OCI-LY7 (cell line): ENCODE data around the gene KCNJ11. TPM values are rescaled to one million over a fixed set of nuclear protein-coding genes. Genes with fewer than 3 reads are reported as not detected.

Experiments
- BruUV-seq: library from RNA; stranded (reverse); fragments of 400-500 nt; replicated peaks from 2 replicates; lab custom pipeline; 2021; lab: Mats Ljungman, UMichigan
- CTCF ChIA-PET: fragments of 300-600 bp; sonication (Branson Sonifier 250); formaldehyde crosslinking; loops from one replicate; lab custom pipeline; 2022; ENCODE audit warnings: antibody characterized with exemption; ENCODE audit not compliant: unreplicated experiment; lab: Charles Lee
- POLR2A ChIA-PET: fragments of 300-600 bp; sonication (Branson Sonifier 250); formaldehyde crosslinking; loops from one replicate; lab custom pipeline; 2022; ENCODE audit warnings: antibody characterized with exemption; lab: Charles Lee
- DNase-seq: peaks from one replicate; pipeline ENCODE4 v3.0.0-alpha.2; 2015; ENCODE audit warnings: low spot score
- H2AFZ ChIP-seq: fragments of 200-600 bp; sonication (generic), shearing (Covaris generic); 2 replicates; pipeline ENCODE4 v1.6.1; 2014; ENCODE audit warnings: mild to moderate bottlenecking, antibody characterized with exemption, low read length, moderate library complexity
- H3K27ac ChIP-seq: fragments of 200-600 bp; sonication (generic); 2 replicates; pipeline ENCODE4 v1.5.1; 2014; ENCODE audit warnings: mixed run types, low read depth, mild to moderate bottlenecking, moderate library complexity, low read length, inconsistent platforms; ENCODE audit not compliant: poor library complexity, severe bottlenecking
- H3K36me3 ChIP-seq: fragments of 200-600 bp; sonication (generic); 2 replicates; pipeline ENCODE4 v1.6.1; 2014; ENCODE audit warnings: mild to moderate bottlenecking, antibody characterized with exemption, low read length, moderate library complexity, mixed read lengths; ENCODE audit not compliant: insufficient read depth
- H3K4me1 ChIP-seq: fragments of 200-600 bp; sonication (generic); 2 replicates; pipeline ENCODE4 v1.5.1; 2014; ENCODE audit warnings: mild to moderate bottlenecking, low read length; ENCODE audit not compliant: insufficient read depth, poor library complexity, severe bottlenecking
- H3K4me2 ChIP-seq: fragments of 200-600 bp; sonication (generic); 2 replicates; pipeline ENCODE4 v1.6.1; 2014; ENCODE audit warnings: mild to moderate bottlenecking, low read length
- H3K4me3 ChIP-seq: fragments of 200-600 bp; sonication (generic); 2 replicates; pipeline ENCODE4 v1.5.1; 2014; ENCODE audit warnings: mild to moderate bottlenecking, low read depth, low read length; ENCODE audit not compliant: poor library complexity, severe bottlenecking
- H3K79me2 ChIP-seq: fragments of 200-600 bp; sonication (generic); 2 replicates; pipeline ENCODE4 v1.6.1; 2016; ENCODE audit warnings: low read depth, mild to moderate bottlenecking, low read length, moderate library complexity, mixed read lengths; ENCODE audit not compliant: insufficient read depth
- H3K9me2 ChIP-seq: fragments of 200-600 bp; sonication (generic); 2 replicates; pipeline ENCODE4 v1.6.1; 2016; ENCODE audit warnings: mild to moderate bottlenecking, low read length, mixed read lengths; ENCODE audit not compliant: insufficient read depth
- H3K9me3 ChIP-seq: fragments of 200-600 bp; sonication (generic); 2 replicates; pipeline ENCODE4 v1.6.1; 2014; ENCODE audit warnings: mild to moderate bottlenecking, mixed run types, low read length, mixed read lengths
- H4K20me1 ChIP-seq: fragments of 200-600 bp; sonication (generic); 2 replicates; pipeline ENCODE4 v1.6.1; 2014; ENCODE audit warnings: mild to moderate bottlenecking, antibody characterized with exemption, low read length, moderate library complexity, mixed read lengths; ENCODE audit not compliant: insufficient read depth
- CTCF ChIP-seq: fragments of 200-600 bp; sonication (generic); conservative IDR thresholded peaks from 2 replicates; pipeline ENCODE4 v1.5.1; 2014; ENCODE audit warnings: mild to moderate bottlenecking, antibody characterized with exemption, low read length, moderate library complexity, mixed read lengths
- EZH2phosphoT487 ChIP-seq: fragments of 200-600 bp; sonication (generic); IDR thresholded peaks from 2 replicates; pipeline ENCODE4 v1.6.1; 2018; ENCODE audit warnings: low read depth, borderline replicate concordance, mild to moderate bottlenecking, mixed run types, antibody characterized with exemption, low read length, moderate library complexity, mixed read lengths
- intact Hi-C: fragments of 100-400 bp; cut with micrococcal nuclease; formaldehyde crosslinking; loops from one replicate; pipeline ENCODE4 v1.10.0; 2022; ENCODE audit not compliant: unreplicated experiment
- total RNA-seq, 2 experiments: library from RNA; depleted of rRNA in 1 of 2; stranded (reverse); fragments of >200 nt in 1 of 2; shearing (Covaris generic) in 1 of 2; gene quantifications; 2 replicates each; pipeline ENCODE4 v1.2.3, GENCODE V29; 2014 to 2022

Gene KCNJ11
- total RNA-seq, 2 experiments from 2014 or later = 7.0 to 8.0 TPM

- H3K79me2 ChIP-seq = no peaks in the 10 kb centered on the region
- H3K4me3 ChIP-seq = no peak overlapping the region
- no peak for TF ChIP-seq EZH2phosphoT487
- TF ChIP-seq CTCF = no peak
- H2AFZ ChIP-seq = no peak overlapping the region
- no TSS peak for BruUV-seq
- H3K27ac ChIP-seq = no peak overlapping the region
- no peaks in the 10 kb centered on the region for H3K9me3 ChIP-seq
- intact Hi-C loops = no loop called here
- no peak overlapping the region for H3K4me2 ChIP-seq
- no peak for DNase-seq
- peaks cover 4% of the 10 kb centered on the region for H3K4me1 ChIP-seq
- no peaks in the 10 kb centered on the region for H3K36me3 ChIP-seq
- no peaks in the 10 kb centered on the region for H4K20me1 ChIP-seq
- POLR2A ChIA-PET = interaction anchor here (0.6 to 1.2 kb wide), 3 partner anchors 11 to 29 kb away, joined by 4 to 6 read pairs (median 5); no protein-coding TSS in a partner anchor
- no peaks in the 10 kb centered on the region for H3K9me2 ChIP-seq
- CTCF ChIA-PET = interaction anchor here (0.6 kb wide), 1 partner anchor 10 kb away, joined by 3 read pairs; no protein-coding TSS in a partner anchor
These were observed 30.1 kb upstream of the KCNJ11 start for GRCh38 chr11:17418444-17419081.

GRCh38 chr11:17416492-17416891, 28.0 kb upstream of the KCNJ11 start:
- Histone ChIP-seq H3K4me1 (no peaks in the 10 kb centered on the region), H2AFZ (no peak overlapping the region), H4K20me1 (no peaks in the 10 kb centered on the region), H3K27ac (no peak overlapping the region), H3K79me2 (no peaks in the 10 kb centered on the region), H3K4me3 (no peak overlapping the region), H3K36me3 (no peaks in the 10 kb centered on the region), H3K4me2 (no peak overlapping the region), H3K9me2 (no peaks in the 10 kb centered on the region), H3K9me3 (no peaks in the 10 kb centered on the region)
- ChIA-PET CTCF (no interaction called here), POLR2A (no interaction called here)
- DNase-seq = no peak
- TF ChIP-seq CTCF (no peak), EZH2phosphoT487 (no peak)
- no TSS peak for BruUV-seq
- intact Hi-C loops = no loop called here

GRCh38 chr11:17415523-17416104, 27.2 kb upstream of the KCNJ11 start:
- Histone ChIP-seq H3K9me3 (no peaks in the 10 kb centered on the region), H3K36me3 (no peaks in the 10 kb centered on the region), H3K27ac (no peak overlapping the region), H2AFZ (no peak overlapping the region), H3K4me3 (no peak overlapping the region), H3K9me2 (no peaks in the 10 kb centered on the region), H4K20me1 (no peaks in the 10 kb centered on the region), H3K4me2 (no peak overlapping the region), H3K79me2 (no peaks in the 10 kb centered on the region), H3K4me1 (no peaks in the 10 kb centered on the region)
- no peak for TF ChIP-seq EZH2phosphoT487
- TF ChIP-seq CTCF = no peak
- intact Hi-C loops = no loop called here
- ChIA-PET CTCF (interaction anchor here (0.6 kb wide), 1 partner anchor 26 kb away, joined by 4 read pairs; no protein-coding TSS in a partner anchor), POLR2A (interaction anchor here (0.6 kb wide), 1 partner anchor 873 kb away, joined by 3 read pairs; no protein-coding TSS in a partner anchor)
- DNase-seq = no peak
- no TSS peak for BruUV-seq
